HepG2 (cell line): ENCODE measurements around the gene SLC25A1.
"Not testable (repeated sequence)": the region's sequence is repeated elsewhere in the genome, so short reads cannot be mapped to it uniquely, and the experiment has no call there.

Experiments used
- CHD4 ChIP-seq: fragments of 200-600 bp; sonication (generic); IDR thresholded peaks from 2 replicates; pipeline ENCODE4 v1.7.0; 2017; ENCODE audit warnings: mild to moderate bottlenecking, low read length, borderline replicate concordance
- EP300 ChIP-seq, 3 experiments: sonication (generic) in 1 of 3; formaldehyde crosslinking in 1 of 3; IDR thresholded peaks; 2 replicates each; pipeline versions ENCODE4 v1.5.1 to v1.6.1; 2011 to 2020; ENCODE audit warnings: low read depth in 2 of 3, low read length in 2 of 3, borderline replicate concordance in 1 of 3, improper control_type of control experiment in 1 of 3, mild to moderate bottlenecking in 1 of 3, missing genetic modification reagents in 1 of 3, moderate library complexity in 1 of 3
- KDM4B ChIP-seq: sonication (generic); formaldehyde crosslinking; IDR thresholded peaks from 2 replicates; pipeline ENCODE4 v1.4.0; 2020; ENCODE audit warnings: missing genetic modification reagents
- POLR2AphosphoS5 ChIP-seq: IDR thresholded peaks from 2 replicates; pipeline ENCODE4 v1.6.1; 2012; ENCODE audit warnings: low read depth, low read length
- TCF7L2 ChIP-seq: IDR thresholded peaks from 2 replicates; pipeline ENCODE4 v1.6.1; 2011; ENCODE audit warnings: mild to moderate bottlenecking, low read depth, low read length, moderate library complexity
- TGIF2 ChIP-seq: IDR thresholded peaks from 2 replicates; pipeline ENCODE4 v1.6.1; 2016; ENCODE audit warnings: control low read depth, missing compliant biosample characterization
- ZBTB21 ChIP-seq: sonication (generic); formaldehyde crosslinking; IDR thresholded peaks from 2 replicates; pipeline ENCODE4 v1.4.0; 2020; ENCODE audit warnings: missing genetic modification reagents
- ZBTB3 ChIP-seq: sonication (generic); formaldehyde crosslinking; IDR thresholded peaks from 2 replicates; pipeline ENCODE4 v1.4.0; 2020; ENCODE audit warnings: low read depth, mild to moderate bottlenecking, moderate library complexity, missing genetic modification reagents, borderline replicate concordance
- ZNF138 ChIP-seq: sonication (generic); formaldehyde crosslinking; IDR thresholded peaks from 2 replicates; pipeline ENCODE4 v1.5.0; 2020; ENCODE audit warnings: mild to moderate bottlenecking, low read depth, missing genetic modification reagents
- ZNF256 ChIP-seq: sonication (generic); formaldehyde crosslinking; conservative IDR thresholded peaks from 2 replicates; pipeline ENCODE4 v1.4.0; 2020; ENCODE audit warnings: missing genetic modification reagents
- ZNF3 ChIP-seq: IDR thresholded peaks from 2 replicates; pipeline ENCODE4 v1.7.0; 2017; ENCODE audit warnings: inconsistent platforms
- TF ChIP-seq, protein P1 (sequence below), 2 experiments: sonication (generic) in 1 of 2; formaldehyde crosslinking in 1 of 2; IDR thresholded peaks; 2 replicates each; pipeline versions ENCODE4 v1.5.1 to v1.6.1; 2011 to 2020; ENCODE audit warnings: borderline replicate concordance in 1 of 2, low read depth in 1 of 2, low read length in 1 of 2, mild to moderate bottlenecking in 1 of 2, missing genetic modification reagents in 1 of 2, moderate library complexity in 1 of 2

DNA sequence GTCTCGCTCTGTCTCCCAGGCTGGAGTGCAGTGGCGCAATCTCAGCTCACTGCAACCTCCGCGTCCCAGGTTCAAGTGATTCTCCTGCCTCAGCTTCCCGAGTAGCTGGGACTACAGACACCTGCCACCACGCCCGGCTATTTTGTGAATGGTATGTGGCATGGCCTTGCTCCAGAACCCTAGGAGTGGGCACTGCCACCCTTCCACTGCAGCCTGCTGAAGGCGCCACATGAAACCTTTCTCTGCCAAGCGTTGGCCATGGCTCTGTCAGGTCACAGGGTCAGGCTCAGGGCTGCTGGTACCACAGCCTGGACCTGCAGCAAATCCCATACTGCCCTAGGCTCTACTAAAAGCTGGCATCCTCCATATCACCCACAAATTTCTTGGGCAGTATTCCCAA is 22.4 kb downstream of the SLC25A1 start:
- TF ChIP-seq EP300 (IDR thresholded peaks at IDR 0.05; ENCODE audit: low read depth in 2 of 2, low read length in 2 of 2); EP300 (CRISPR knock-in tag; IDR thresholded peaks at IDR 0.05; ENCODE audit: borderline replicate concordance); KDM4B; ZNF3 (CRISPR knock-in tag); CHD4; TGIF2 (CRISPR knock-in tag); ZBTB3 (CRISPR knock-in tag); ZBTB21 (CRISPR knock-in tag); ZNF138 (CRISPR knock-in tag); POLR2AphosphoS5; TCF7L2; ZNF256 (CRISPR knock-in tag): not testable (repeated sequence)
- TF ChIP-seq, protein P1, sequence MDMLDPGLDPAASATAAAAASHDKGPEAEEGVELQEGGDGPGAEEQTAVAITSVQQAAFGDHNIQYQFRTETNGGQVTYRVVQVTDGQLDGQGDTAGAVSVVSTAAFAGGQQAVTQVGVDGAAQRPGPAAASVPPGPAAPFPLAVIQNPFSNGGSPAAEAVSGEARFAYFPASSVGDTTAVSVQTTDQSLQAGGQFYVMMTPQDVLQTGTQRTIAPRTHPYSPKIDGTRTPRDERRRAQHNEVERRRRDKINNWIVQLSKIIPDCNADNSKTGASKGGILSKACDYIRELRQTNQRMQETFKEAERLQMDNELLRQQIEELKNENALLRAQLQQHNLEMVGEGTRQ (IDR thresholded peaks at IDR 0.05; ENCODE audit: low read depth, low read length) = not testable (repeated sequence)
- TF ChIP-seq, protein P1 (CRISPR knock-in tag; IDR thresholded peaks at IDR 0.05; ENCODE audit: borderline replicate concordance) = not testable (repeated sequence)
